DMS 273 treated with DMSO at 0.1 percent for 48 hours (cell line): ENCODE results near the gene ZNF549.

Experiments
- DNase-seq: peaks from one replicate; lab custom pipeline; 2025; lab: John Stamatoyannopoulos, UW

The ZNF549 gene

DNA sequence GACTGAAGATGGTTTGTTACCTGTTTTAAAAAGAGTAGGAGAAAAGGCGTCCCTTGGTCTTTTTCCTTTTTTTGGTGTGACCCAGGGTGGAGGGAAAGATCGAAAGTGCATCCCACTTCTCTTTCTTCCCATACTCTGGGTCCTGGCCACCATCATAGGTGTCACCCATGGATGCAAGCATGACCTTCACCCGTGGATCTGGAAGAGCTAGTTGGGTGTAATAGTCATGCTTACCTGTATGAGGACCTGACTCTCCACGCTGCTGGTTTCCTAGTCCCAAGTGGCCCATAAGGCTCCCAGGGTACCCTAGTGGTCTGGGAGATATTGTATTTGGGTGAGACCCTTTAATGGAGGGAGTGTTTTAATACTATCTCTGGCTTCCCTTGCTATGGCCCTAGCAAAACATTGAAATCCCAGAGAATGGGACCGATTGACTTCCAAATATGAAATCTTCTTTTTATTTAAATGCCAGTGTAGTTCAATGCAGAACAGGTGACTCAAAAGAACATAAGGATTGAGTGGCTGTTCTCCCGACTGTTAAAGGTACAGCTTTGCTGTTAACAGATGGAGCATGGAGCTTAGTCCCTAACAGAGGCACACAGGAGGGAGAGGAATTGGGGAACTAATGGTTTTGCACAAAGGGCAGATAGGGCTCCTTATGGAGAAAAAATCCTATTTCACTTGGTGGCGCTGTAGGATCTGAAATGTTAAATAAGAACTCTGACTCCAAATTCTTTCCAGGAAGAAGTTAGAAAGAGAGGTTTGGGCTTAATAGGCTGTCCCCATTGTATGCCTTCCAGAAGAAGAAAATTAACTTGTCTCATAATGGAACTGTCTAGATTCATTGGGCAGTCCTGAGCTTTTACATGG, 39.5 kb downstream of the ZNF549 start:
- no peak for DNase-seq

GRCh38 chr19:57570707-57571106, 43.6 kb downstream of the ZNF549 start:
- DNase-seq = no peak

DNA sequence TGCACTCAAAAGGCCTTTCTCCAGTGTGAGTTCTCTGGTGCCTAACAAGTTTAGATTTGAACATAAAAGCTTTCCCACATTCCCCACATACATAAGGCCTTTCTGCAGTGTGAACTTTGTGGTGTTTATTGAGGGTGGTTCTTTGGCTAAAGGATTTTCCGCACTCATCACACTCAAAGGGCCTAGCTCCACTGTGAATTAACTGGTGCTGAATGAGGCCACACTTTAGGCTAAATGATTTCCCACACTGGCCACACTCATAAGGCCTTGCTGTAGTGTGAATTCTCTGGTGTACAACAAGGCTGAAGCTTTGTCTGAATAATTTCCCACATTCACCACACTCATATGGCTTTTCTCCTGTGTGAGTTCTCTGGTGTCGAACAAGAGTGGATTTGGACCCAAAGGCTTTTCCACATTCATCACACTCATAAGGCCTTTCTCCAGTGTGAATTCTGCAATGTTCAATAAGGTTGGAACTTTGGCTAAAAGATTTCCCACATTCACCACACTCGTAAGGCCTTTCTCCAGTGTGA, 45.3 kb downstream of the ZNF549 start:
- no peak for DNase-seq

DNA sequence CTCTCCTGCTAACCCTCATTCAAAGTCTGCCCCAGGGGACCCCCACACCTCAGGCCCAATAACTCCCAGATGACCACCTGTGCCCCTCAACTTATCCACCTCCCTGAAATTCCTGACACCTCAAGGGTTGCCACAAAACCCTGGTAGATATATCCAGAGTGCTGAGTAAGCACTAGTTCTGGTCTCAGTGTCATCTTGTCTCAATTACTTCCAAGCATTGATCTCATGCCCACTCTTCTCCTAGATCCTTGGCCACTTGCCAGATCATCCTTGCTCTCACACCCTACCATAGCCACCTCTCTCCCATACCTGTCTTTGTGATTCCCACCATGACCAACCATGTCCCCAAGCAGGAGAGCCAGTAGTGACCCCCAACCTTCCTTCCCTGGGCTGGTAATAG, 49.5 kb downstream of the ZNF549 start:
- DNase-seq = no peak

DNA sequence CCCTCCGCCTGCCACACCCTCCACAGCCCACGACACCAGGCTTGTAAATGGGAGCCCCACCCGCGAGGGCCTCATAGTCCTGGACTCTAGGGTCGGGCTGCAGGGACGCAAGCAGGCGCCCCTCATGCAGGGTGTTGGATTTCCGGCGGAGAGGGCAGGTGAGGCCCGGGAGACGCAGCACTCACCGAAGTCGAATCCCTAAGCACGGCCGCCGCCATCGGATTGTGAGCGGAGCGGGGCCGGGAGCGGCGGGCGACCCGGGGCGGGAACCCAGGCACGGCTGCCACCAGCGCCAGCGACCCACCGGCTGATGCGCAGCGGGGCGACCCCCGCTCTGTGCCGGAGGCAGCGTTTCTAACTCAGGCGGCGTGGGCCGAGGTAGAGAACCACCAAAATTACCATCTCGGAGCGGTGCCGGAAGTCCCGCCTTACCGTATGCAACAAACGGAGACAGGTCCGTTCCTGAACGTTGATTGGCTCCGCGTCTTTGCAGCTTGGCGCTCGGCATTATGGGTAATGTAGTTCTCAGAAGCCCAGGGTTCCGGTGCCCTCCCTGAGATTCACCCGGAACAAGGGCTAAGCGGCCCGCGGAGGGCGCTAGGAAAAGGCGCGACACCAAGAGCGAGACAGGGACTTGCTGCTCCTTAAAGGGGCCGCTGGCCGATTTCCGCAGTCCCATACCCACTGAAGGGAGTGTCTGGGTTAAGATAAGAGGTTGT, 51.5 kb downstream of the ZNF549 start, which contains the start of gene ZNF416:
Gene ZNF416, minus strand, starts transcription at position 425 of the 719 bp plus-strand sequence. Its CDS starts 207 bp downstream, at position 218.
- peak; percentile 97 for DNase-seq

DNA sequence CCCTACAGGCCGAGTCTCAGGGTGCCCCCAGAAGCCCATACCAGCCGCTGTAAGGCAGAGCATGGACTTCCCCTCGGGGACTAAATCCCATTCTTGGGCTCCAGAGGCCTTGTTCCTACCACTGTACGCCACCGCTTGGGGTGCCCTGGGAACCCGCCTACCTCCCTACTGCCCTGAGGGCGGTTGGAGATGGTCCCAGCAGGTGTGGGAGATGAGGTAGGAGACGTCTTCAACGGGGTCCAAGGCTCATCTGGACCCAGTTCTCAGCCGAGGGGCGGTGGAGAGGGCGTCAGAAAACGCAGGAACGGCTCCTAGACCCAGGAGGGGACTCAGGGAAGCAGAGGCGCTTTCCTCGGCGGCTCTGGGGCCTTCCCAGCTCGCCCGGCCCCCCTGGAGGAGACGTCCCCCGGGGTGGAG, 56.0 kb downstream of the ZNF549 start:
- no peak for DNase-seq

DNA sequence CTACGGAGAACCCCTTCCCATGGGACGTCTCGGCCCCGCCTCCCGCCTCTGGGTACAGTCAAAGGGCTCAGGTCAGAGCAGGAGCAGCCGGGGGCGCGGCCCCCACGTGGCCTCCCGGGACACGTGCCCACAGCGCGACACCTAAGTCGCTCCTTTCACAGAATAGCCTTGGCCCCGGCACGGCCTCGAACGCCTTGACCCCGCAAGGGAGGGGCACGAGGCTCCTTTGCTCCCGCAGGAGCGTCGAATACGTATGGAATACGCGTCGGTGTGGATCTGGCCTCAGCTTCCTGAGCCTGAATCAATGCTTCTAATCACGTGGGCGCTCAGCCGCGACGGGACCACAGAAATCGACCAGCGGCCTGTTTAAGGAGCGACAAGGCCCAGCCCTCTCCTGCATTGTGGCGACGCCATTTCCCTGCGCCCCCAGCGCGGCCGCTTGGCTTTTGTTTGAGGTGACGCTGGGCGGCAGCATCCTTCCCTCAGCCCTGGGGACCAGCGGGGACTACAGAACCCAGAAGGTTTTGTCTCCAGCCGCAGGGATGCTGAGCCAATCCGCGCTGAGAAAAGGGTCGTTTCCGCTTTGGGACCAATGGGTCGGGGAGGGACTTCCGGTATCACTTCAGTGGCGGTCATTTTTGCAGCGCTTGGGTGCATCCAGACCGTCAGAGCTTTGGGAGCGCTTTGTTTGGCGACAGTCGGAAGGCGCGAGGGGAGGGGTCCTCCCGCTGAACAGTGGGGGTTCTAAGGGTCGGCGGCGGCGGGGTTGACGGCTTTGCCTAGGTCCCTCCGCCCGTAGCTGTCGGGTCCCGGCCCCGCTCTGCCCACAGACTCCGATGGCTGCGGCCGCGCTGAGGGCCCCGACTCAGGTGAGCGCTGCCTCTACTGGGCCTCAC, 56.6 kb downstream of the ZNF549 start, which contains the start of gene ZIK1:
Gene ZIK1, plus strand, starts transcription at position 625 of the 896 bp plus-strand sequence. Its CDS starts 212 bp downstream, at position 837.
- peak; percentile 85 for DNase-seq

DNA sequence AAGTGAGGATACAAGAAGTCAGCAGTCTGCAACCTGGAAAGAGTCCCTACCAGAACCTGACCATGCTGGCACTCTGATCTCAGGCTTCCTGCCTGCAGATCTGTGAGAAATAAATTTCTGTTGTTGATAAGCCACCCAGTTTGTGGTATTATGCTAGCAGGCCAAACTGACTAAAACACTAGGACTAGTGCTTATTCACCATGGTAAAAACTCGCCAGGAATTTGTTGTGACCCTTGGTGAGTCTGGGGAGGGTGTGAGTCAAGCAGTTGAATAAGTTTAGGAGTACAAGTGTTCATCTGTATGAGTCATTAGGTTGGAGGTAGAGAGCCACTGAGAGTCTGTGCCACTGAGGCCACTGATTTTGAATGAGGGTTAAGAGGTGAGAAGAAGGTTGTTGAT, 60.4 kb downstream of the ZNF549 start:
- no peak for DNase-seq

DNA sequence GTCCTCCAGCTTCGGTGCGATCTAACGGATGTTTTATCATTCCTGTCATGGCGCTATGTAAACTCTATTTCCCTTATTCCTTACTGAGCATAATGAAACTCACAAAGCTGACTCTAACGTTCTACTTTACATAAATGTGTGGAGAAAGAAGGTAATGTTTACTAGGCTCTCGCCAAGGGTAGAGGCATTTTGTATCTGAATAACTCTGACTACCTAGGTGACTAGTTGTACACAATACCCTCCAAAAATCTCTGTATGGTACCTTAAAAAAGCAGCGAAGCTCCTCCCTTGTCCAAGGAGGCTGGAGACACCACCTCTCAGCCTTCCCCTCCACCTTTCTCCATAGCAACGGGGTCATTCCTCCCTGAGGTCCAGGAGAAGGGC, 72.2 kb downstream of the ZNF549 start:
- DNase-seq = no peak

DNA sequence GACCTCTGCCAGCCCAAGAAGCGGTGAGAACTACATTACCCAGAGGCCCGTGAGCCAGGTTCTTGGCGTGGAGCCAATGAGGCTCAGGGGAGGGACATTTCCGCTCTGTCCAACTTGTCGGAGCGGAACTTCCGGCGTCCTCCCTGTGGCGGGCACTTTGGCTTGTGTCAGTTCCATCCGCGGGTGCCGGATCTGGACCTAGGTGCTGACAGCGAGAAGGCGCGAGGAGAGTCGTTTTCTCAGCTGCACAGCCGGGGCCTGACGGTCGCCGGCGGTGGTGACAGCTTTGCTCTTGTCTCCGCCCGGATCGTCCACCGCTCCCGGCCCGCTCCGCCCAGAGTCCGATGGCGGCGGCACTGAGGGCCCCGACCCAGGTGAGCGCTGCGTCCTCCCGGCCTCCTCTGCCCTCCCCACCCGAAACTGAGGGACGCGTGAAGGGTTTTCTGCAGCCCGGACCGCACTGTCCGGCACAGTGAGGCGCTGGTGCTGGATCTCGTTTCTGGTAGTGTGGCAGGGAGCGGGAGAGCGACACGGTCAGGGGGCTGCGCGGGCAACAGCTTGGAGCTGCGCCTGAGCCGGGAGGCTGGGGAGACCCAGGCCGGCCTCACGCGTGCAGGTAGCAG, 72.7 kb downstream of the ZNF549 start, which contains the start of gene ZNF530:
Gene ZNF530, plus strand, starts transcription at position 125 of the 623 bp plus-strand sequence. CDS start 4,461 bp downstream, outside the sequence.
- peak; percentile 76 for DNase-seq

DNA sequence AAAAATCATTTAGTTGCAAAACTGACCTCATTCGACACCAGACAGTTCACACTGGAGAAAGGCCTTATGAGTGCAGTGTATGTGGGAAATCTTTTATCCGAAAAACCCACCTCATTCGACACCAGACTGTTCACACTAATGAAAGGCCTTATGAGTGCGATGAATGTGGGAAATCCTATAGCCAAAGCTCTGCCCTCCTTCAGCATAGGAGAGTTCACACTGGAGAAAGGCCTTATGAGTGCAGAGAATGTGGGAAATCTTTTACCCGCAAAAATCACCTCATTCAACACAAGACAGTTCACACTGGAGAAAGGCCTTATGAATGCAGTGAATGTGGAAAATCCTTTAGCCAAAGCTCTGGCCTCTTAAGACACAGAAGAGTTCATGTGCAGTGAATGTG, 79.8 kb downstream of the ZNF549 start:
- no peak for DNase-seq
